Stimulated activated CD4-positive, alpha-beta T cell treated with anti-CD3 and anti-CD28 coated beads, Interleukin-4, amount 100 ng/mL, for 4 hours (primary cell): ENCODE data around the gene OBP2A.
"Not testable (repeated sequence)": the region's sequence is repeated elsewhere in the genome, so short reads cannot be mapped to it uniquely, and the experiment has no call there.

Source experiments
- DNase-seq, 2 experiments: peaks; one replicate each; pipeline ENCODE4 v3.0.0-alpha.2; 2020

Gene OBP2A

GRCh38 chr9:135545646-135546176 lies at the start of gene OBP2A:
TSS of gene OBP2A (plus strand) at chr9:135546126. CDS start at chr9:135546181, 55 bp downstream.
- not testable (repeated sequence) for DNase-seq

DNA sequence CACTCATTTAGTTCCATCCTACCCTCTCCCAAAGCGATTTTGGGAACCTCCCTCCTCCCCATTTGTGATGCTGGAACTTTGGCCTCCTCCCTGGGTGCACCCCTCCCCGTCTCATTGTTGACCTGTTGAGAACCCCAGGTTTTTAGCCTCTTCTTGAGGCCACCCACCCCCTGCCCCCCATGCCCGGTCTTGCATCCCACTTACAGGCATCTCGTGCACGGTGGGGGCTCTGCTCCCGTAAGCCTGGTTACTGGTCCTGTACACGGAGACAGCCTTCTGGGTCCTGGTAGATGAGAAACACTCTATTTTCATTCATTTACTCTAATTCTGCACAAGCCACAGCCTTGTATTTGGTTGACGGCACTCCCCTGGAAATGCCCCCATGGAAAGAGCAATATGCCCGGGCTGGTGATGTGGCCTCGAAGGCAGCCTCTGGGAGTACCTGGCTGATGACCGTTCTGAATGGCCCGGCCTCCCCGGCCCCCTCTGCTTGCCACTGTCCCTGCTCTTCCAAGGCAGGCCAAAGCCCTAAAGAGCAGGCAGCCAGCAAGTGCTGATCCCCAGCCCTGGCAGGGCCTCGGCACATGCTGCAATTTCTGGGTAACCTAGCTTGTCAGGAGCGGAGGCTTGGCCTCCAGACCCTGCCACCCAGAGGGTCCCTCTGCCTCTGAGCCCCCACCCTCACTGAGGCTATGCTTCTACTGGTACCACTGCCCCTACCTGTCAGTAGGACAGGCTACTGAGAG lies 47.4 kb upstream of the OBP2A start:
- no peak for DNase-seq

DNA sequence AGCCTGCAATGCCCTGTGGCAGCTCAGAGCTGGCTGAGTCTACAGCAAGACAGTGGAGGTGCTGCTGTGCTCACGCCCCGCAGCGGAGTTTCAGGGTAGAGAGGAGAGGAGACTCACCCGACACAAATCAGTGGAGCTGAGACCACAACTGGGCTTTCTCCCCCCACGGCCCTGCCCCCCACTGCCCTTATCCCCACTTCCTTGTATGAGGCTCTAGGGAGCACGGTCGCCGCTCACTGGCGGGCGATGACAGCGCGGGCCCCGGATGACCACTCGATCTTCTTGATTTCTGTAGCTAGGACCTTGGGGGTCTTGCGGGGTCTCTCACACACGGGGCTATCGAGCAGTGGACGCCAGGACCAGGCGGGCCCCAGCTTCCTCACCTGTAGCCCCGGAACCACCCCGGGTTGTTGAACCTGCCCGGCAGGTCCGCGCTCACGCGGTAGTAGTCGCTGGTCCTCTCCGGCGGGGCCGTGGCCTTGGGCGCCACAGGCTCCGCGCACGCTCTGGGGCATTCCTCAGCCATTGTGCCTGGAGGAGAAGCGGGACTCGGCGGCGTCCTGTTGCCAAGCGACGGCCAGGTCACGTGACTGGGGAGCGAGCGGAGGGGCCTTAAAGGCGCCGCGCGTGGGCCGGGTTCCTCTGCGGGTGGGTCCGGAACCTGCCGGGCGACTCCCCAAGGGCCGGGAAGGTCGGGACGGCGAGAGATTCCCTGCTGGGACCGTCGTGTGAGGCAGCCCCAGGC lies 46.4 kb upstream of the OBP2A start:
- DNase-seq = peak; percentile 85 to 89

DNA sequence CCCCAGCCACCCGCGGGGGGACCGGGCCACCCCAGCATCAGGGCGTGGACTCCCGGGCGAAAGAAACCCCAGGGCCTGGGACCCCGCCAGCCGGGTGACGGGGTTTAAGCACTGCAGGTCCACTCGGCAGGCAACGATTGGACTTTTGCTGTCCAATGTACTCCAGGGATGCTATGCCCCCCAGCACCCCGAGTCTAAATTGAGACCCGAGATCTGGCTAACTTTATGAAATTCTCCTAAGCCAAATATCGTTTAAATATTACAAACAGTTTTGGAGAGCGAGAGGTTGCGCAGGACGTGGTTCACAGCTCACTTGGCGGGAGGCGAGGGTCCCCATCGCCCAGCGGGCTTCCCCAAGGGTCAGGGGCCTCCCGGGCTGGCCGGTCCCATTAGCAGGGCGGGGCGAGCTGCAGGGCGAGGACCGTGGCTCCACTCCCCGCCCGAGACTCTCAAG lies 45.8 kb upstream of the OBP2A start:
- no peak for DNase-seq

DNA sequence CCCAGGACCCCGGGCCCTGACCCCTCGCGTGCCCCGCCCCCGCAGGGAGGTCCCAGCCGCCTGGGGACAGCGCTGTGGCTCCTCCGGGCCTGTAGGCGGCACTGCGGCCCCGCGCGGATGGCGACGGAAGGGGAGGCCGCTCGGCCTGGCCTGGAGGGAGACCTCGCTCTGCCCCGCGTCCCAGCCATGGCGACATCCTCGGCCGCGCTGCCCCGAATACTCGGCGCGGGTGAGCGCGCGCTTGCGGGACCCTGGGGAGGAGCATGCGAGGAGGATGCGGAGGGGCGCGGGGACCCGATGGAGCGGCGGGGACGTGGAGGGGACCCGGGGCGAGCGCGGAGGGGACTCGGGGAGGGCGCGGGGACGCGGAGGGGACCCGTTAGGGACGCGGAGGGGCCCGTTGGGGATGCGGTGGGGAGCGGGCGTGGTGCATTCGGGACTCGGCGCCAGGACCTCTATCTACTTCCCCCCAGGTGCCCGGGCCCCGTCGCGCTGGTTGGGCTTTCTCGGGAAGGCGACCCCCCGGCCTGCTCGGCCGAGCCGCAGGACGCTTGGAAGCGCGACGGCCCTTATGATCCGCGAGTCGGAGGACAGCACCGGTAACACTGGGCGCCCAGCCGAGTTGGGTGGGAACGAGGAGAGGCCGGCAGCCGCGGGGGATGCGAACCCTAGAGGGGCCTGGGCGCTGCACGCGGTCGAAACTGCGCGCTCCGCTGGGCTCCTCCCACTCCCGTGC lies 45.2 kb upstream of the OBP2A start, which contains the start of gene MRPS2:
TSS of gene MRPS2 (plus strand) at position 158 of the 736 bp plus-strand sequence. CDS start at position 187, 29 bp downstream.
- peak; percentile 81 to 83 for DNase-seq

DNA sequence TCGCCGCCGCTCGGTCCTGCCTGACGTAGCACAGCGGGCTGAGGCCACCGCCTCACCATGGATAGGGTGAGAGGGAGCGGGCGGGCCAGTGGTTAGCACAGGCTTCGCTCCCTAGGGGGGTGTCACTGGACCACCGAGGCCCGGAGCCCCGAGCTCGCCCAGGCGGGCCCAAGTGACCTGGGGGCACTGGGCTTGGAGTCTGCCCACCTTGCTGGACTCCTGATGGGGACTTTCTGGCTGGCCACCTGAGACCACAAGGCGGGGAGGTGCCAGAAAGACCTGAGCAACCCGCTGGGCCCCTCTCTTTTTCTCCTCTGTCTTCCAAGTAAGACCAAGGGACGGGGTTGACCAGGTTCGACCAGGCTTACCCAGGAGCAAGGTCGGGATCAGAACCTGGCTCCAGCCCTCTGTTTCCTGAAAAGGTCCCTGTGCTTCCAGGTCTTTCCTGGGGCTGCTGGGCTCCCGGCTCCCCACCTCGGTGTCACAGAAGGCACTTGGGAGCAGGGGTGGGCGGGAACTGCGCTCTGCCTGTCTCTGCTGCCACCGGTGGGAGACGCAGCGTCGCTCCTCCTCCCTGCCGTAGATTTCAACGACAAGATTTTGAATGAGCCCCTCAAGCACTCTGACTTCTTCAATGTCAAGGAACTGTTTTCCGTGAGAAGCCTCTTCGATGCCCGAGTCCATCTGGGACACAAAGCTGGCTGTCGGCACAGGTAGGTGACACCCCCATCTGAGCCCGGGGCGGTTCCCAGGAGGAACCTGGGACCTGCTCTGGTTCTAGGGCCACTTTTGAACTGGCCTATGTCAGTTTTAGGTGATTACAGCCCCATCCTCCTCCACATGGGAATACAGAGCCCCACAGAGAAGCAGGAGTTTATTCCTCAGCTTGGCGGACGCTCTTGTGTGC lies 44.4 kb upstream of the OBP2A start:
- peak in 1 of 2 experiments; percentile 49 for DNase-seq

- no peak for DNase-seq
These were observed 43.6 kb upstream of the OBP2A start for GRCh38 chr9:135502168-135502872.

DNA sequence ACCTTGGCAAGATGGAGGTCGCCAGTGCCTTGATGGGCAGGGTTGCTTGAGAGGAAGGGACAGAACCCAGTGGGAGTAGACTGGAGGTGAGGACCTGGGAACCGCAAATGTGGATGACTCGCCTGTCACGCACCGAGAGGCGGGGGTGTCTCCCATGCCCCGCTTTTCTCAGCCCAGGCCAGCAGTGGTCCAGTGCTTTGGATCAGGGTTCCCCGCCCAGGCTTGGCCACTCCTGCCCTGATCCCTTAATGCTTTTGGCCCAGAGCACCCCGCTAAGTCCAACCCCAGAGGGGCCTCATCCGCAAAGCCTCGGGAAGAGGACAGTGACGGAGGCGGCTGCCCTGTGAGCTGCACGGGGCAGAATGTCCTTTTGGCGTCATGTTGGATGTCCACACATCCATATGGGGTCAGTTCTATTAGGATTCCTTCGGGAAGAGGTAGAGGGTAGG lies 43.0 kb upstream of the OBP2A start:
- no peak for DNase-seq

DNA sequence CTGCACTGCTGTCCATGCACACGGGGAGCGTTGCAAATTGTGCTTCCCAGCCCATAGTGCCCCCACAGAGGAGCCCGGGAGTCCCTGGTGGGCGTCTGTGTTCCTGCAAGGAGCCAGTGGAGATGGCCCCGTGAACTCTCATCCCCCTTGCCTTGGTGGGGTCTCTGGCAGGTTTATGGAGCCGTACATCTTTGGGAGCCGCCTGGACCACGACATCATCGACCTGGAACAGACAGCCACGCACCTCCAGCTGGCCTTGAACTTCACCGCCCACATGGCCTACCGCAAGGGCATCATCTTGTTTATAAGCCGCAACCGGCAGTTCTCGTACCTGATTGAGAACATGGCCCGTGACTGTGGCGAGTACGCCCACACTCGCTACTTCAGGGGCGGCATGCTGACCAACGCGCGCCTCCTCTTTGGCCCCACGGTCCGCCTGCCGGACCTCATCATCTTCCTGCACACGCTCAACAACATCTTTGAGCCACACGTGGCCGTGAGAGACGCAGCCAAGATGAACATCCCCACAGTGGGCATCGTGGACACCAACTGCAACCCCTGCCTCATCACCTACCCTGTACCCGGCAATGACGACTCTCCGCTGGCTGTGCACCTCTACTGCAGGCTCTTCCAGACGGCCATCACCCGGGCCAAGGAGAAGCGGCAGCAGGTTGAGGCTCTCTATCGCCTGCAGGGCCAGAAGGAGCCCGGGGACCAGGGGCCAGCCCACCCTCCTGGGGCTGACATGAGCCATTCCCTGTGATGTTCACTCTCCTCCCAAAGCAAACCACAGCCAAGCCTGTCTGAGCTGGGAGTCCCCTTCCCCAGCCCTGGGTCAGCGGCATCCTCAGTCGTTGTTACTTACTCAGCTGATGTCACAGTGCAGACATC lies 42.3 kb upstream of the OBP2A start:
- DNase-seq = no peak

- DNase-seq = peak; percentile 44 to 57
These were observed 41.4 kb upstream of the OBP2A start for GRCh38 chr9:135504262-135505243.

- no peak for DNase-seq
These were observed 40.3 kb upstream of the OBP2A start for GRCh38 chr9:135505406-135506187.

- DNase-seq = no peak
These were observed 39.4 kb upstream of the OBP2A start for GRCh38 chr9:135506327-135507103.

DNA sequence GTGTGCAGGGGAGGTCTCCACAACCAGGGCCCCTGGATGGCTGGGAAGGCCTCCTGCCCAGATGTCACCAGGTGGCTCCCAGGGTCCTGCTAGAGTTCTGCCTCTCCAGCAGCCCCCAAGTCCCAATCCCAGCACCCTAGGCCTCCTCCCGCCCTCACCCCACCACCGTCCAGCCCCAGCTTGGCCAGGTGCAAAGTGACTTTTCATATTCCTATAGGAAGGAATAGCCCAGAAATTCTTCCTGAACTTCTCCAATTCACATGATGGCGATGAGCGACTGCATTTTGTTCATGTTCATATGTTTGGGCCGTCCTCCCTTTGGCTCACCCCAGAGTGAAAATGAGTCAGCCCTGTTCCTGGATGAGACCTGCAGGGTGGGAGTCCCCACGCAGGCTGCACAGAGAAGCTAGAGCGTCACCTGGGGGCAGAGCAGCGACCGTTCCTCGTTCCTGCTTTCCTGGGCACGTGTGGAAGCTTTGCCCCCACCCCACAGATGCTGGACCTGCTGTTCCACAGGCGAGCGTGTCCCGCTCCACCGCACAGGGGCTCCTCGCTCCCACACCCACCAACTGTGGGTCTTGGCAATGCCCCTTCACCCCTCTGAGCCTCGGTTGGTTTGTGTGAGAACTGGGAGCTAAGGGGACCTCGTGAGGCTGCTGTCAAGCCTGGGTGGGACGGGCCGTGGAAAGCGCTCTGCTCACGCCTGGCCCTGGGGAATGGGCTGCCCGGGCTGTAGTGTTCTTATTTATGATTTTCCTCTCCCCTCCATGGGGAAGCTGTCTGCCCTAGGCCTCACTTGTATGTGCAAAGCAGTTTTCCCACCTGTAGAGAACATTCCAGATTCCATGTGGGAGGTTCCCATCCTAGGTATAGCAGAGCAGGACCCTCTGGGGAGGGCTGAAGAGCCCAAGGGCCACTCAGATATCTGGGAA lies 38.6 kb upstream of the OBP2A start:
- no peak for DNase-seq

DNA sequence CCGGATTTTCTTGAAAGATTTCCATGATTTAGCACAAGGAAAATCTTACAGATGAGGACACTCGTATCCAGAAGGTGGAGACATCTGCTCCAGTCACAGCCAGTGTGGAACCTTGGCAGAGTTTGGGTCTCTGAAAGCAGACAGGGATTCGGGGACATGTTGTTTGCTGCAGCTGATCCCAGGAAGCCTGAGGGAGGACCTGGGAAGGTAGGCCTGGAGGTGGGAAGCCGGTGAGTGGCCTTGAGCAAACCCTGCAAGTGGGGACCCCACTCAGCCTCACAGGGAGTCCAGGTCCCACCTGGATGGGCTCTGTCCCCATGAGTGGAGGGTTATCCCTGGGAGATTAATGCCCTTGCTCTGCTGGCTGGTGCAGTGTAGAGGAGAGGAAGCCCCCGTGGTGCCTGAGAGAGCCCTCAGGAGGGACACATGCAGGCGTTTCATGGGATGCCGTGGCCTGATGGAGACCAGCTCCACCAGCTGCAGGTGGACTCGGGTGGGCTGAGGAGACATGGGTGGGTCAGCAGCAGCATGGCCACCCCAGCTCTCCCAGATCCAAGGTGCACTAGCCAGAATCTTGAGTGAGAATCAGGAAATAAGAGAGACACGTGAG lies 37.6 kb upstream of the OBP2A start:
- DNase-seq = no peak

GRCh38 chr9:135509458-135509857 lies 36.5 kb upstream of the OBP2A start:
- DNase-seq = no peak

DNA sequence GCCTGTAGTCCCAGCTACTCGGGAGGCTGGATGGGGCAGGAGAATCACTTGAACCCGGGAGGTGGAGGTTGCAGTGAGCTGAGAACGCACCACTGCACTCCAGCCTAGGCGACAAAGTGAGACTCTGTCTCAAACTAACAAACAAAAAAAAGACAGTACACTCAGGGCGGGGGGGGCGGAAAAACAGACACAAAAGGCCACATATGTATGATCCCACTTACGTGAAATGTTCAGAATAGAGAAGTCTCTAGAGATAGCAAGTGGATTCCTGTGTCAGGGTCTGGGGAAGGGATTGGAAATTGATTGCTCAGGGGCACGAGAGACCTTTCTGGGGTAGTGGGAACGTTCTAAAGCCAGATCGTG lies 33.7 kb upstream of the OBP2A start:
- no peak for DNase-seq
